Left renal cortex interstitium (tissue), 4 donors: Measurements from ENCODE around the gene YAE1. TPM values are rescaled to one million over a fixed set of nuclear protein-coding genes. Genes with fewer than 3 reads are reported as not detected.

Source experiments
- DNase-seq, 4 donors: peaks; one replicate each; pipeline ENCODE4 v3.0.0-alpha.2; 2013; ENCODE audit warnings: low read depth in 4 of 4, low spot score in 2 of 4, missing footprints in 1 of 4
- polyA plus RNA-seq, 4 donors: library from polyadenylated mRNA; unstranded; fragments of 120-200 nt; gene quantifications; one replicate each; pipeline ENCODE4 v1.2.1, GENCODE V29; 2013; ENCODE audit not compliant: insufficient read length in 4 of 4

The YAE1 gene
- polyA plus RNA-seq, 4 donors, result 35.1 to 54.2 (median 47.1) TPM

- DNase-seq, result no peak
Observed at GRCh38 chr7:39606352-39606751, 40.1 kb downstream of the YAE1 start.

GRCh38 chr7:39606941-39607340 lies 40.7 kb downstream of the YAE1 start:
- no peak for DNase-seq

DNA sequence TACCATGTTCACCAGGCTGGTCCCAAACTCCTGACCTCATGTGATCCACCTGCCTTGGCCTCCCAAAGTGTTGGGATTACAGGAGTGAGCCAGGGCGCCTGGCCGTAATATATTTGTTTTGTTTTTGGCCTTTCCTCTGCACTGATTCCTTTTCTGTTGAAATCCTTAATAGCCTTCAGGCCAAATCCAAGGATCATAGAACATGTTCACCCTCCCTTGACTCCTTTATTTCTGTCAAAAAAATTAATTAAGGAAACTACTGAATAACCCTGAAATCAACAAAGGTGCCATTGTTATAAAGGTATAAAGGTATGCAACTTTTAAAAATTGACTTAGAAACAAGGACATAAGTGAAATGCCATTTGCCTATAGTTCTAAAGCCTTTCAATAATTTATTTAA lies 41.7 kb downstream of the YAE1 start:
- DNase-seq, result no peak

DNA sequence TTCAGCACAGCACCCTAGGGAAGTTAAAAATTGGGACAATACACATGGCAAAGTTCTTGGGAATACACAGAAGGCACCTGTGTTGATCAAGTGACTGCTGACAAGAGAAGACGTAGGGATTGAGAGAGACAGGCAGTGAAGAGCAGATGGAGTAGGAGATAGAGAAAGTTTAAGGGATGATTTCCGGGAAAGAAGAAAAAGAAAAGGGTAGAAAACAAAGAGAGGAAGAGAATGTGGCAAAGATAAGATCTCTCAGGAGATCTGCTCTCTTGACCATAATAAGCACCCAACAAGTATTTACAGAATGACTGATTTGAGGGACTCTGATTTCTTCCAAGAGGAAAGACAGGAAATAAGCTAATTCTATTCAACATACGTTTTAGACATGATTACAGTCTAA lies 42.1 kb downstream of the YAE1 start:
- DNase-seq, result no peak

DNA sequence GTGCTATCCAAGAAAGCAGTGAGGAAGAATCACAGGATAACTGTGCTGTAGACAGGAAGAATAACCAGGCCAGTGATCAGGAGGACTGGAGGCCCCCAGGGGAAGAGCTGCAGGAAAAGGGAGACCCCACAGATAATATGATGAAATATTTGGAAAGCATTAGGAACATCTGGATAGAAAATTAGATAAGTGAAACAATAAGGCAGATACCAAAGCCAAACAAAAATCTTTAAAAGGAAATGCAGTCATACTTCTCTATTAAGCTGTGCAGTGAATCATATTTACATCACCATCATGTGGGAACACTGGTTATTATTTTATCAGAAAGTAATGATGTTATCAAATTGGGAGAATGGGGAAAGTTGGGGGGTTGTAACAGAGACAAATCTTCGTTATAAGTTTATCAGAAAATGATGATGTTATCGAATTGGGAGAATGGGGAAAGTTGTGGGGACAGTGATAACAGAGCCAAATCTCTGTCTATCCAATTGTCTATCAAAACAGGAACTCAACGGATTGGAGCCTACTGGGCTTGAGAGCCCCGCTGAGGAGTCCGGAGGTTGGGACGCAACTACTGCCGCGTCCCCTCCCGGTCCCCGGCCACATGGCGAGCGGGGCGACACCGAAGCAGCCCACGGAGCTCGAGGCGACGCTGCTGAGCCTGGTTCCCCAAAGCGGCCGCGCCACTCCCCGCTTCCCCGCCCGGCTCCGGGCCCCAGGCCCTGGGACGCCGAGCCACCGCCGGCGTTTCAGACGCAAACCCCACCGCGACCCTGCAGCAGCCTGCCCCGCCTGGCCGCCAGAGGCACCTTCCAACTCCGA lies 43.1 kb downstream of the YAE1 start:
- DNase-seq, result no peak

DNA sequence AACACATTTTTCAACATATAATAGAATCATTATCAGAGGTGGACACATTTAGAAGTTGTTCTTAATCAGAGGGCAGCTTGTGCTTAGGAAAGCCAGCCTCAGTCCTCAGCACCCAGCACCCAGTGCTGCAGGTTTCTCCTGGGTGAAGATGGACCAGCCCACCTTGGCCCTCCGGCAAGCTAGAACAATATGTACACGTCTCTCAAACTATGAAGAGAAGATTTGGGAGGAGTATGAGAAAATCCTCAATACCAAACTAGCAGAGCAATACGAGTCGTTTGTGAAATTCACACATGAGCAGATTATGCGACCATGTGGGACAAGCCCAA lies 43.7 kb downstream of the YAE1 start:
- no peak for DNase-seq

GRCh38 chr7:39613577-39613976 lies 47.4 kb downstream of the YAE1 start:
- DNase-seq, result no peak

DNA sequence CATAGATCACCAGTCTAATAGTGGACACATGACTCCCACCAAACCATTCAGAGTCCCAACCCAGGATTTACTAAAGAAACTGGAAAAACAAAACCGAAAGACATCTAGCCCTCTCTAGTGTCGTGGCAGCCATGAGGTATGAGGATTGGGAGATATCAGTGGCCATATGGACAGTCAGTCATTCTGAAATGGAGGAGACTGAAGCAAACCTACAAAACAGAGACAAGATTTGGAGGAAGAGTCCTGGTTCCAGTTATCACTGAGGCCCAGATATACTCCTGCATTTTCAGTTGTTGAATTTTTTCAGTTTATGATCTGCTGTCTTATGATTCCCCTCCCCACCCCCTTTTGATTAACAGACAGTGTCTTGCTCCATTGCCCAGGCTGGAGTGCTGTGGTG lies 48.1 kb downstream of the YAE1 start:
- DNase-seq, result no peak

DNA sequence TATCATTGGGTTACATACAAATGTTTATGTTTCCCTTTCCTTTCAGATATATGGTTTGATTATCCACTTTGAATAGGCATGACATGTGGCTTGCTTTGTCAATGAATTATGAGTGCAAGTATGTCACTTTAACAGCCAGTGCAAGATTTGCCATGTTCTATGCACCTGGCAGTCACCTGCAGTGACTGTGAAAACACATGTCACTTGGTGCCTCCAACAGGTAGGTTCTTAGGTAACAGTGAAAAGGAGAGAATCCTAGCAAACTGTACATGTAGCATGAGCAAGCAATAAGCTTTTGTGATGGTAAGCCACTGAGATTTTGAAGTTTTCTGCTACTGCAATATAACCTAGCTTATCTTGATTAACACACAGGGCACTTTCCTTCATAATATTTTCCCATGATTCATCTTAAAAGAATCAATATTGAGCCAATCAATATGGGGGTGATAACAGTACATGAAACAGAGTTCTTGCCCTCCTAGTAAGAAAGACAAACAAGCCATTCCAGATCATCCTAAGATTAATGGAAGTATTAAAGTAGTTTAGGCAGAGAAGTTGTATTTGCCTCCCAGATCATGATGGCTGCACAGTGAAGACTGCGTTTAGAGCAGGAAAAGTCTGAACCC lies 49.3 kb downstream of the YAE1 start:
- DNase-seq, result no peak

DNA sequence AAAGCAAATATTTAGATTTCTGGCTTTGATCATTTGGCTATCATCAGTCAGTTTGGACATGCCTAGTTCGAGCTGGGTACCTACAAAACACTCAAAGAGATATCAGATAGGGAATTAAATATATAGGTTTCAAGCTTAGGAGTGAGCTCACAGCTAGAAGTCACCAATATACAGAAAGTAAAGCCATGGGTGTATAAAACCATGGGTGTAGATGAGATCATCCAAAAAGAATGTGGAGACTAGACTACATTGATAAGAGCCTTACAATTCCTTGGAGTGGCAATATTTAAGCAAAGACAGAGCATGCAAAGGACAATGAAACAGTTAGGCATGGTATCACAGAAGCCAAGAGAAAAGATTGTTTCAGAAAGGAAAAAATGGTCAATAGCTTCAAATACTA lies 49.9 kb downstream of the YAE1 start:
- no peak for DNase-seq

DNA sequence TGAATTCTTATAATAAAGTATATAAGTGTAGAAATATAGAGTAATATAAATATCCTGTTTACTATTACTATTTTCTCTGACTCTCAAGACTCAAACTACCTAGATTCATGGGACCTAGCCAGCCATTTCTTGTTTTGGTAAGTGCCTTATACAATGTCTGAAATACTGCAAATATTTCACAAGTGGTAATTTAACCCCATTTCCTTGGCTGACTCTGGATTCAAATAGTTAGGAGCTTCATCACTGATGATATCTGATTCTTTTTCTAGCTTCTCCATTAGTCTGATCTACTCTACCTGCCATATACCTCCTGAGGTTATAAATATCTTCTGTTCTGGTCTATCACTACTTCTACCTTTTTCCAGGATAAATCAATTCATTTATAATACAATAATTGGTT lies 50.8 kb downstream of the YAE1 start:
- no peak for DNase-seq

DNA sequence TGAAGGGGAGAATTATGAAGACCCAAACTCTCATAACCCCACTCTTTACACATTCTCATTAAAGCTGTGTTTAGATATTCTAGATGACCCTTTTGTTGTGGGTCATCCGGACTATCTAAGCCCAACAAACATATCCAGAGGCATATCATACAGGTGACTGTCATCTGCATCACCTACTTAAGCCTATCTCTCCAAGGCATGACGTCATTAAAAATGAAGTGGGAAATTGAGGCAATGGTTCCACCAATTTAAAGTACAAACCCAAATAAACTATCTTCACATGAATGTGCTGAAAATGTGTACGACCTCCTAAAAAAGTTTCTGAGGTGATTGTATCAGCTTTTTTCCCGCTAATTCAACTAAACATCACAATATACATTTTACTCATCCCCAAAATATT lies 52.7 kb downstream of the YAE1 start:
- DNase-seq, result no peak

DNA sequence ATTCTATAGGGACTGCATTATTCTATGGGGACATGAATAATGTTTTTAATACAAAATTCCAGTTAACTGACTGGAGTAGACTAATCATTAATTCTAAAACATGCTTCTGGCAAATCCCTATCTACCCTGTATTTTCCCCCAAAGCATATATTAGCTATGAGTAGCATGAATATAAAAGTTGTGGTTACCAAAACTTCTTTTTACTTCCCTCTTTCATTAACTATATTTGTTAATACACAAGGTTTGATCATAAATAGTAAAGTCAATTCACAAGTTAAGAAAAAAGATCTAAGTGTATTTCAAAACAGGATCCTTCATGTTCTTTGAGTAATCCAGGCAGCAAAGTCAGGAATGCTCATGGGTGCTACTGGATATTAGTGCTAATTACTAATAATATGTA lies 54.3 kb downstream of the YAE1 start:
- no peak for DNase-seq

DNA sequence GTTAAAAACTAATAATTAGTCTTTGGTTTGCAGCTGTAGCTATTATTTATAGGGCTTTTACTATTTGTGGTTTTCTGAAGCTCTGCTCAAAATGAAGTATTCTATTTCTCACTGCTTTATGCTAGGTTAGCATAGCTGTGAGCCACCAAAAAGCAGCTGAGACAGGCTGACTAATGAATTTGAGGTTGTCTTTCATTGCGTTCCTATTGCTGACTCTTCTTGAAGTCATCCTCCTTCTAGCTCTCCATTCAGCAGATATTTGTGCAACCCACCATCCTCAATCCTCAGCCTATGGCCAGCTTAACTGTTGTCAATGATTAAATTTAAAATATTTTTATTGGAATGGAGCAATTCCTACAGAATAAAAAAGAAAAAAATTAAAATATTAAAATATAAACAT lies 55.1 kb downstream of the YAE1 start:
- no peak for DNase-seq

DNA sequence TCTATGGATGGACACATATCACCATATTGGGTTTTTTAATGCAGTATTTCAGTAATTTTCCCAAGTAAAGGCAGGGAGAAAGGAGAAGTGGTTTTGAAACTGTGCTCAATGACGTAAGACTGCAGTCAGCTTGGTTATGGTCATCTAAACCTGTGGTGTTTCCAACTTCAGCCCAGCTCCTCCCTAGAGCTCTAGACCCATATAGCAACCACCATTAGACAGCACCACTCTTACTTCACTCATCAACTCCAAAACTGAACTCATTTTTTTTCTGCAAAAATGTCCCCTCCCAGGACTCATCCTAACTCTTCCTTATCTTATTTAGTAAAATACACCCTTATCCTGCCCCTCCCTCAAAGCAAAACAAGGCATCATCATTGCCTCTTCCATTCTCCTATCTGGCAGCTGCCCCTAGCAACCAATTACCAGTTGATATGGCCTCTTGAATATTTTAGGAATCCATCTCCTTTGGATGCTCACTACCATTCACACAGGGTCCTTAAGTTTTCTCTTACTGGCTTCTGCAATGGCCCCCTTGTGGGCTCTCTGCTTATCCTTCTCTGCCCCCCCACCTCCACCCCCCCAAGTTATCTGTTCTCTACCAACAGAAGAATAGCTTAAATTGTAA lies 55.7 kb downstream of the YAE1 start:
- no peak for DNase-seq

Other genes starting within 250 kb of the YAE1 start
- gene RALA, start 57.2 kb downstream of the YAE1 start, polyA plus RNA-seq, result 10 to 100 TPM; 58.8 to 71.9 (median 66.8) TPM